GM23248 (cell line): ENCODE results near the gene SUPT3H. TPM values are rescaled to one million over a fixed set of nuclear protein-coding genes. Genes with fewer than 3 reads are reported as not detected.

ENCODE experiments used
- DNase-seq: peaks from one replicate; pipeline ENCODE4 v3.0.0-alpha.2; 2015
- H2AFZ ChIP-seq: fragments of 200-600 bp; sonication (generic); 2 replicates; pipeline ENCODE4 v1.6.1; 2016; ENCODE audit warnings: antibody characterized with exemption
- H3F3A ChIP-seq: fragments of 200-600 bp; sonication (generic); 2 replicates; pipeline ENCODE4 v1.6.1; 2016; ENCODE audit warnings: mild to moderate bottlenecking, antibody characterized with exemption, mixed run types; ENCODE audit not compliant: insufficient read depth
- H3K27ac ChIP-seq: fragments of 200-600 bp; sonication (generic); 2 replicates; pipeline ENCODE4 v1.5.1; 2016; ENCODE audit warnings: mild to moderate bottlenecking
- H3K27me3 ChIP-seq: fragments of 200-600 bp; sonication (generic); replicated peaks from 2 replicates; pipeline ENCODE4 v1.6.1; 2016; ENCODE audit warnings: mild to moderate bottlenecking; ENCODE audit not compliant: insufficient read depth
- H3K36me3 ChIP-seq: fragments of 200-600 bp; sonication (generic); 2 replicates; pipeline ENCODE4 v1.6.1; 2016; ENCODE audit warnings: low read depth, mild to moderate bottlenecking
- H3K4me1 ChIP-seq: fragments of 200-600 bp; sonication (generic); 2 replicates; pipeline ENCODE4 v1.6.1; 2016; ENCODE audit warnings: mild to moderate bottlenecking; ENCODE audit not compliant: insufficient read depth
- H3K4me2 ChIP-seq: fragments of 200-600 bp; sonication (generic); one replicate; pipeline ENCODE4 v1.6.1; 2016; ENCODE audit warnings: mild to moderate bottlenecking; ENCODE audit not compliant: unreplicated experiment
- H3K4me3 ChIP-seq: fragments of 200-600 bp; sonication (generic); 2 replicates; pipeline ENCODE4 v1.5.1; 2016; ENCODE audit warnings: mild to moderate bottlenecking
- H3K79me2 ChIP-seq: fragments of 200-600 bp; sonication (generic); 2 replicates; pipeline ENCODE4 v1.6.1; 2016; ENCODE audit warnings: mild to moderate bottlenecking; ENCODE audit not compliant: insufficient read depth
- H3K9ac ChIP-seq: fragments of 200-600 bp; sonication (generic); 2 replicates; pipeline ENCODE4 v1.6.1; 2016; ENCODE audit warnings: mild to moderate bottlenecking
- H3K9me2 ChIP-seq: fragments of 200-600 bp; sonication (generic); 2 replicates; pipeline ENCODE4 v1.6.1; 2016; ENCODE audit warnings: mixed run types, mild to moderate bottlenecking, moderate library complexity; ENCODE audit not compliant: insufficient read depth
- H3K9me3 ChIP-seq: fragments of 200-600 bp; sonication (generic); one replicate; pipeline ENCODE4 v1.6.1; 2017; ENCODE audit warnings: low read depth
- H4K20me1 ChIP-seq: fragments of 200-600 bp; sonication (generic); 2 replicates; pipeline ENCODE4 v1.6.0; 2016; ENCODE audit not compliant: insufficient read depth
- EZH2 ChIP-seq: fragments of 200-600 bp; sonication (generic); IDR thresholded peaks from 2 replicates; pipeline ENCODE4 v1.6.1; 2018; ENCODE audit warnings: antibody characterized with exemption, mild to moderate bottlenecking; ENCODE audit not compliant: insufficient read depth, poor library complexity, severe bottlenecking
- EZH2phosphoT487 ChIP-seq: fragments of 200-600 bp; sonication (generic); IDR thresholded peaks from 2 replicates; pipeline ENCODE4 v1.6.1; 2018; ENCODE audit warnings: antibody characterized with exemption, moderate library complexity, mild to moderate bottlenecking, low read depth; ENCODE audit not compliant: insufficient read depth
- WGBS, 2 experiments: methylation state at CpG; one replicate each; pipeline ENCODE4 v1.1.6; 2015 to 2017; ENCODE audit warnings: low lambda C conversion rate in 2 of 2, low coverage in 1 of 2; ENCODE audit errors: missing lambda C conversion rate in 2 of 2; 5-methylcytosine and 5-hydroxymethylcytosine counted together
- in situ Hi-C: fragments of 300-500 bp; cut with MboI; formaldehyde crosslinking; loops from 2 replicates; pipeline ENCODE4 v1.15.0; 2020
- polyA plus RNA-seq: library from polyadenylated mRNA; unstranded; fragments of >200 nt; fragmentation: Nextera tagmentation; extraction: Ambion mirVana; gene quantifications from 2 replicates; pipeline ENCODE4 v1.2.1, GENCODE V29; 2016
- total RNA-seq: library from RNA; depleted of rRNA; stranded (reverse); fragments of >200 nt; shearing (Covaris generic); gene quantifications from 2 replicates; pipeline ENCODE4 v1.2.3, GENCODE V29; 2014

Gene SUPT3H
- total and polyA plus RNA-seq, 2 experiments from 2014 or later = 9.3 to 12.4 TPM

DNA sequence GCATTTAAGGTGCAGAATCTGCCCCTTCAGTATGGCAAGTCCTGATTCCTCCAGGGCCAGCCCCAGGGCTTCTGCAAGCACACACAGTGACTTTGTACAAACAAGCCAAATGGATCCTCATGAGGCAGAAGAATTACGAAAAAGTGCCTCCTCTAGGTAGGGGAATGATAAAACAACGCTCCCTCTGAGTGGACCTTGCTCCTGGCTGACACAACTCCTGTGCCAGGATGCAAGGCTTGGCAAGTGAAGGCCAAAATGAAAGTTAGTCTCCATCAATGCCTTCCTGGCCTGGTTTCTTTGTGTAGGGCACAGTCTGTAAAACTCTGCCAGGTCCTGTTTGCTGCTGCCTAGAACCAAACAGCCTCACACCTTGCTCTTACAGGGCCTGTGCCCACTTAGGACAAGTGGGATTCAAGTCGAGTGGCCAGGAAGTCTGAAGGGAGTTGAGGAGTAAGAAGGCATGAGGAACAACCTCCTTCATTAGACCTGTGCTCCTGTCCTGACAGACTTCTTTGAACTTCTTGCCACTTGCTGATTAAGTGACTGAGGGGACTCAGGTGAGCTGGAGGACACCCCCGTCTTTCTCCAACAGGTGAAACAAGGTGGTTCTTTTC is 573.1 kb downstream of the SUPT3H start:
- Histone ChIP-seq H3K27me3 (no peaks in the 10 kb centered on the region), H3K4me3 (no peak overlapping the region), H3K27ac (peak overlapping the region; percentile 46), H3F3A (peaks cover 12% of the 10 kb centered on the region), H3K4me2 (peak overlapping the region; percentile 44), H4K20me1 (no peaks in the 10 kb centered on the region), H3K79me2 (no peaks in the 10 kb centered on the region), H3K4me1 (peaks cover 11% of the 10 kb centered on the region), H3K9me2 (no peaks in the 10 kb centered on the region), H3K36me3 (no peaks in the 10 kb centered on the region), H2AFZ (peak overlapping the region; percentile 18; the same call in 1 of the 2 replicates), H3K9me3 (no peaks in the 10 kb centered on the region), H3K9ac (peak overlapping the region; percentile 39)
- in situ Hi-C loops = no loop called here
- DNase-seq = no peak
- 73 to 79% methylated on average over 4 of the region's 4 CpGs for WGBS, 2 experiments
- no peak for TF ChIP-seq EZH2

DNA sequence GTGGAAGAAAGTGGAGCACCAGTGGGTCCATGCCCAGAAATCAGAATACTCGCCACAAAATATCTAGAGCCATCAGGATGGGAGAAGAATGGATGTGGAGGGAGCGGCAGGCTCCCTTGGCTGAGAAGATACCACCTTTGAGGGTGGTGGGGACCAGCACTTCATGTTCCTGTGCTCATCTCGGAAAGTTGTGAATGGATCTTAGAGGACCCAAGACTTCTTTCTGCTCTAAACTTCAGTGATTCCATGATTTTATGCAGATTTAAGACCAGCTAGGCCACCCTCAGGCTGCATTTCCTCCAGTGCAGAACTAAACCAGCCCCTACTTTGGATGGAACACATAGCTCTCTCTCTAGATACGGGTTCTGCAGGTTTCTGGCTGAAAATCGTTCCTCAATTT is 573.7 kb downstream of the SUPT3H start:
- H3K27ac ChIP-seq = no peak overlapping the region
- no peaks in the 10 kb centered on the region for H3K27me3 ChIP-seq
- no peak overlapping the region for H2AFZ ChIP-seq
- peaks cover 11% of the 10 kb centered on the region for H3K4me1 ChIP-seq
- in situ Hi-C loops = no loop called here
- TF ChIP-seq EZH2phosphoT487 = no peak
- 88 to 89% methylated on average over 5 of the region's 5 CpGs for WGBS, 2 experiments
- H3K9me2 ChIP-seq = no peaks in the 10 kb centered on the region
- H4K20me1 ChIP-seq = no peaks in the 10 kb centered on the region
- no peak for DNase-seq
- H3K9ac ChIP-seq = no peak overlapping the region
- no peaks in the 10 kb centered on the region for H3K79me2 ChIP-seq
- no peak overlapping the region for H3K4me3 ChIP-seq
- no peak overlapping the region for H3K4me2 ChIP-seq
- H3K9me3 ChIP-seq = no peaks in the 10 kb centered on the region
- peaks cover 12% of the 10 kb centered on the region for H3F3A ChIP-seq
- H3K36me3 ChIP-seq = no peaks in the 10 kb centered on the region

DNA sequence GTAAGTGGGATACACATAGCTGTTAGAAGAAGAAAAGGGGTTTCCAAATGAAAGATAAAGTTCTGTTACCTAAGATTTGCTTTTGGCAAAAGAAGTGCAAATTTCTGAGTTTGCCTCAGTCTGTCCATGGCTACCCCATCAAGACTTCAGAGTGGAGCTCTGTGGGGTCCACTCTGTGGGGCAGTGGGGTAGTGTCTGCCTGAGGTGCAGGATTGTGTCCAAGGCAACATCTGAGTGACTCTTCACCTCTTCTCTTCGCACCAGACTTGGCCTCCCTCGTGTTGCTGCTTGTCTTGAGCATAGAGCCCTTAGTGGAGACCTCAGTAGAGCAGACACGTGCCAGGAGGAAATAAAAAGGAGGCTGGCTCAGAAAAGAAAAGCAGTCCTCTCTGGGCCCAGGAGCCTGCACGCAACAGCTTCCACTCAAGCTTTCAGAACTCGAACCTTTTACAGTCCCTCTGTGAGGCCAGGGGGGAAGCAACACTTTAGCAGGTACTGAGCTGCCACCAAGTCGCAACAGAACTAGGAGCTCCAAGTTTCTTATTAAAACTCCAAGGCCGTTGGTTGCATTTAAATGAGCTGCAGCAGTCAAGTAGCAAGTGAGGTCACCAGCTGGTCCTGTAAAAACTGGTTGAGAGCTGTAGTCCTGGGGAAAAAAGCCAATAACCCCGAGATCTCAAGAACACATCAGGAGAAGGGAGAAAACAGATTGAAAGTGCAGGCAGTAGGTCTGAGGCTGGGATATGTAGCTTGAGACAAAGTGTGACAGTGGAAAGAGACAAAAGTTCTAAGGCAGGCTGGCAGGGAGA is 576.7 kb downstream of the SUPT3H start:
- H3K27ac ChIP-seq = no peak overlapping the region
- no peak overlapping the region for H3K4me2 ChIP-seq
- no peak overlapping the region for H3K4me3 ChIP-seq
- no peaks in the 10 kb centered on the region for H3K27me3 ChIP-seq
- in situ Hi-C loops = no loop called here
- DNase-seq = peak; percentile 29
- no peak for TF ChIP-seq EZH2phosphoT487
- no peak for TF ChIP-seq EZH2
- 0 out of 2 replicates have a peak overlapping the region, but pooled peaks have one; percentile 33 for H2AFZ ChIP-seq
- no peaks in the 10 kb centered on the region for H3K9me2 ChIP-seq
- no peaks in the 10 kb centered on the region for H3K9me3 ChIP-seq
- 29 to 32% methylated on average over 8 of the region's 8 CpGs for WGBS, 2 experiments
- no peaks in the 10 kb centered on the region for H3K36me3 ChIP-seq
- H4K20me1 ChIP-seq = no peaks in the 10 kb centered on the region
- no peaks in the 10 kb centered on the region for H3K79me2 ChIP-seq
- peaks cover 7% of the 10 kb centered on the region for H3F3A ChIP-seq
- no peak overlapping the region for H3K9ac ChIP-seq
- H3K4me1 ChIP-seq = peaks cover 11% of the 10 kb centered on the region

DNA sequence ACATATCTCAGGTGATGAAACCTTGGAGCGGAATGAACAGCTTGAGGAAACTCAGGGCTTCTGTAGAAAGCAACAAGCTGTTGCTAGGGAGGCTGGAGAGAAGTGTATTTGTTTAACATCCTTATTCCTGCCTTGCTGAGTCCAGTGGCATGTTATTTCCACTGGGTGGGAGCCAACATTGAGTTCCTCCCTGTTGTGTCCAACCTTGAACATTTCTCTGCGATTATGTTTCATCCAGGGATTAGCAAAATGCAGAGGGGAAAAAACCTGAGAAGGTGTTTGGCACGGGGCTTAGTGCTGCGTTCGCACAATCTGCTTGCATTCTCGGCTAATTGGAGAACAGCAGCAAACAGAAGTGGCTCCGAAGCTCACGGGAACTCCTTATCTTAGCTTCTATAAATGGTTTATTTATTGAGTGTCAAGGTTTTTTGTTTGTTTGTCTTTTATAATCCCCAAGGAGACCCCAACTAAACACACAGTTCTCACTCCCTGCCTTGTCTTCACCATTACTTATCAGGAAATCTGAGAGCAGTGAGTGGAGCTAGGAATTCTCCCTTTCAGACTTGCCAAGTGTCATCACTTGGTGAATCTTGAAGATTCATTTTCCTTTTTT is 577.5 kb downstream of the SUPT3H start:
- H3F3A ChIP-seq = peaks cover under 1% of the 10 kb centered on the region; the same call in 1 of the 2 replicates
- DNase-seq = peak; percentile 51
- WGBS, 2 experiments = 89 to 90% methylated on average over 8 of the region's 8 CpGs
- H3K9ac ChIP-seq = no peak overlapping the region
- H3K27ac ChIP-seq = no peak overlapping the region
- H4K20me1 ChIP-seq = no peaks in the 10 kb centered on the region
- H3K9me3 ChIP-seq = no peaks in the 10 kb centered on the region
- H3K4me2 ChIP-seq = no peak overlapping the region
- no peak for TF ChIP-seq EZH2phosphoT487
- no peak for TF ChIP-seq EZH2
- no peaks in the 10 kb centered on the region for H3K9me2 ChIP-seq
- no peaks in the 10 kb centered on the region for H3K79me2 ChIP-seq
- no peak overlapping the region for H2AFZ ChIP-seq
- H3K4me1 ChIP-seq = peaks cover 5% of the 10 kb centered on the region
- in situ Hi-C loops = no loop called here
- H3K27me3 ChIP-seq = no peaks in the 10 kb centered on the region
- no peaks in the 10 kb centered on the region for H3K36me3 ChIP-seq
- H3K4me3 ChIP-seq = no peak overlapping the region
